DOHH2 (cell line): ENCODE measurements around the gene HSPB9.
A peak's percentile ranks its signal among the peaks of the same experiment; 100 is the strongest.

Source experiments
- H3F3A ChIP-seq: fragments of 200-600 bp; sonication (generic), shearing (Covaris generic); 2 replicates; pipeline ENCODE4 v1.6.0; 2016; ENCODE audit warnings: antibody characterized with exemption, mild to moderate bottlenecking; ENCODE audit not compliant: control insufficient read depth, insufficient read depth
- H3K27ac ChIP-seq: fragments of 200-600 bp; sonication (generic); 2 replicates; pipeline ENCODE4 v1.5.1; 2014; ENCODE audit warnings: low read depth, mild to moderate bottlenecking, low read length, moderate library complexity
- H3K27me3 ChIP-seq: fragments of 200-600 bp; sonication (generic); 2 replicates; pipeline ENCODE4 v1.6.1; 2014; ENCODE audit warnings: mild to moderate bottlenecking, low read length, mixed read lengths; ENCODE audit not compliant: control insufficient read depth
- H3K36me3 ChIP-seq: fragments of 200-600 bp; sonication (generic); 2 replicates; pipeline ENCODE4 v1.6.1; 2014; ENCODE audit warnings: mild to moderate bottlenecking, low read length, moderate library complexity, mixed read lengths; ENCODE audit not compliant: control insufficient read depth
- H3K4me1 ChIP-seq: fragments of 200-600 bp; sonication (generic); 2 replicates; pipeline ENCODE4 v1.6.1; 2014; ENCODE audit warnings: mild to moderate bottlenecking, low read length, mixed read lengths; ENCODE audit not compliant: control insufficient read depth
- H3K4me2 ChIP-seq: fragments of 200-600 bp; sonication (generic); 2 replicates; pipeline ENCODE4 v1.6.0; 2014; ENCODE audit warnings: mild to moderate bottlenecking, low read length, moderate library complexity
- H3K4me3 ChIP-seq: fragments of 200-600 bp; sonication (generic); 2 replicates; pipeline ENCODE4 v1.5.1; 2014; ENCODE audit warnings: mild to moderate bottlenecking, low read length, mixed read lengths
- H3K79me2 ChIP-seq: fragments of 200-600 bp; sonication (generic); 2 replicates; pipeline ENCODE4 v1.6.1; 2014; ENCODE audit warnings: mild to moderate bottlenecking, low read length, mixed read lengths; ENCODE audit not compliant: control insufficient read depth
- H3K9me2 ChIP-seq: fragments of 200-600 bp; sonication (generic); replicated peaks from 2 replicates; pipeline ENCODE4 v1.6.1; 2014; ENCODE audit warnings: mild to moderate bottlenecking, low read length, mixed read lengths; ENCODE audit not compliant: control insufficient read depth
- H3K9me3 ChIP-seq: fragments of 200-600 bp; sonication (generic); 2 replicates; pipeline ENCODE4 v1.6.1; 2014; ENCODE audit warnings: antibody characterized with exemption, low read length, mixed read lengths; ENCODE audit not compliant: control insufficient read depth, insufficient read depth
- H4K20me1 ChIP-seq: fragments of 200-600 bp; sonication (generic); 2 replicates; pipeline ENCODE4 v1.6.0; 2014; ENCODE audit warnings: low read depth, mild to moderate bottlenecking, antibody characterized with exemption, low read length, moderate library complexity; ENCODE audit not compliant: control insufficient read depth, insufficient read depth
- EZH2phosphoT487 ChIP-seq: fragments of 200-600 bp; sonication (generic); IDR thresholded peaks from 2 replicates; pipeline ENCODE4 v1.6.1; 2017; ENCODE audit warnings: borderline replicate concordance, mild to moderate bottlenecking, antibody characterized with exemption, low read length, moderate library complexity, mixed read lengths
- TF ChIP-seq, protein P1 (sequence below): fragments of 200-600 bp; sonication (generic); IDR thresholded peaks from one replicate; pipeline ENCODE4 v1.5.1; 2014; ENCODE audit warnings: antibody characterized with exemption, mild to moderate bottlenecking, low read depth, low read length; ENCODE audit not compliant: poor library complexity, severe bottlenecking

Gene HSPB9

GRCh38 chr17:42160531-42160910, 37.9 kb downstream of the HSPB9 start:
- no peak for TF ChIP-seq EZH2phosphoT487
- TF ChIP-seq, protein P1, sequence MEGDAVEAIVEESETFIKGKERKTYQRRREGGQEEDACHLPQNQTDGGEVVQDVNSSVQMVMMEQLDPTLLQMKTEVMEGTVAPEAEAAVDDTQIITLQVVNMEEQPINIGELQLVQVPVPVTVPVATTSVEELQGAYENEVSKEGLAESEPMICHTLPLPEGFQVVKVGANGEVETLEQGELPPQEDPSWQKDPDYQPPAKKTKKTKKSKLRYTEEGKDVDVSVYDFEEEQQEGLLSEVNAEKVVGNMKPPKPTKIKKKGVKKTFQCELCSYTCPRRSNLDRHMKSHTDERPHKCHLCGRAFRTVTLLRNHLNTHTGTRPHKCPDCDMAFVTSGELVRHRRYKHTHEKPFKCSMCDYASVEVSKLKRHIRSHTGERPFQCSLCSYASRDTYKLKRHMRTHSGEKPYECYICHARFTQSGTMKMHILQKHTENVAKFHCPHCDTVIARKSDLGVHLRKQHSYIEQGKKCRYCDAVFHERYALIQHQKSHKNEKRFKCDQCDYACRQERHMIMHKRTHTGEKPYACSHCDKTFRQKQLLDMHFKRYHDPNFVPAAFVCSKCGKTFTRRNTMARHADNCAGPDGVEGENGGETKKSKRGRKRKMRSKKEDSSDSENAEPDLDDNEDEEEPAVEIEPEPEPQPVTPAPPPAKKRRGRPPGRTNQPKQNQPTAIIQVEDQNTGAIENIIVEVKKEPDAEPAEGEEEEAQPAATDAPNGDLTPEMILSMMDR = no peak
- no peak overlapping the region for H3K4me2 ChIP-seq
- no peak overlapping the region for H3K27ac ChIP-seq
- H3K9me3 ChIP-seq = no peaks in the 10 kb centered on the region
- H3K27me3 ChIP-seq = no peaks in the 10 kb centered on the region
- no peaks in the 10 kb centered on the region for H3K79me2 ChIP-seq
- H3K4me1 ChIP-seq = peaks cover under 1% of the 10 kb centered on the region
- H3K9me2 ChIP-seq = no peaks in the 10 kb centered on the region
- no peak overlapping the region for H3K4me3 ChIP-seq
- H3K36me3 ChIP-seq = no peaks in the 10 kb centered on the region
- H4K20me1 ChIP-seq = no peaks in the 10 kb centered on the region
- H3F3A ChIP-seq = no peaks in the 10 kb centered on the region

- Histone ChIP-seq H3K4me1 (no peaks in the 10 kb centered on the region), H3F3A (no peaks in the 10 kb centered on the region), H3K36me3 (no peaks in the 10 kb centered on the region), H4K20me1 (no peaks in the 10 kb centered on the region), H3K4me2 (no peak overlapping the region), H3K9me3 (no peaks in the 10 kb centered on the region), H3K9me2 (no peaks in the 10 kb centered on the region), H3K79me2 (no peaks in the 10 kb centered on the region), H3K4me3 (no peak overlapping the region), H3K27me3 (no peaks in the 10 kb centered on the region), H3K27ac (no peak overlapping the region)
- TF ChIP-seq, protein P1 = peak; percentile 95
- TF ChIP-seq EZH2phosphoT487 = no peak
Measured at GRCh38 chr17:42163113-42163512, 40.5 kb downstream of the HSPB9 start.

DNA sequence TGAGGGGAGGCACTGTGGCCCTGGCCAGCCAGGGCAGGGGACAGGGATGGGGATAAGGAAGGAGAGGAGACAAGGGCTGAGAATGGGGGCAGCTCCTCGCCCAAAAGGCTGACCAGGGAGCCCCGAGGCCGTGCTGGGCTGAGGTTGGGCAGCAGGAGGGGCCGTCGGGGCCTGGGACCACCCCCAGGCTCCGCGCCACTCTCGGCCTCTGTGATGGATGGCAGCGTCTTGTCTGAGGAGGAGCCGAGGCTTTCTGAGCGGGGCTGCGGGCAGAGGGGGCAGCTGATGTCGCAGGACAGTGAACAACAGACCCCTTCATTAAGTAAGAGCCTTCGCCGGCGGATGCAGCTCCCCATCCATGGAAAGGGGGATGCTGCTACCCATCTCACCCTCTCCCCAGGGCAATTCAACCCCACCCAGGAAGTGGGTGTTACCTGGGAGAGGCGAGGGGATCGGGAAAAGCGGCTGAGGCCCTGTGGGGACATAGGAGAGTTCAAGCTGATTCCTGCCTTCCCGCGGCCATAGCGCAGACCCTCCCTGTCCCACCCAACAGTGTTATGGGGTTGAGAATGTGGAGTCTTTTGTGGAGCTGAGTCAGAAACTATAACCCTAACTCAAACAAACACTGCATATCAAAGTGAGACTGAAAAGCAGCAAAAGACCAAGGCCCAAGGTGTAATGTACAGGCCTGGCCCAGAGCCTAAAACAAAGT, 41.2 kb downstream of the HSPB9 start:
- no peak for TF ChIP-seq EZH2phosphoT487
- TF ChIP-seq, protein P1 = no peak
- Histone ChIP-seq H4K20me1 (no peaks in the 10 kb centered on the region), H3F3A (no peaks in the 10 kb centered on the region), H3K79me2 (no peaks in the 10 kb centered on the region), H3K27me3 (no peaks in the 10 kb centered on the region), H3K27ac (no peak overlapping the region), H3K9me3 (no peaks in the 10 kb centered on the region), H3K9me2 (no peaks in the 10 kb centered on the region), H3K4me3 (no peak overlapping the region), H3K4me1 (no peaks in the 10 kb centered on the region), H3K36me3 (no peaks in the 10 kb centered on the region), H3K4me2 (no peak overlapping the region)
